GM12873 (cell line): ENCODE results near the gene PFN1.

Experiments
- TF ChIP-seq, protein P1 (sequence below): IDR thresholded peaks from 2 replicates; pipeline ENCODE4 v1.5.1; 2012; ENCODE audit warnings: low read depth, mild to moderate bottlenecking, moderate library complexity, low read length, control low read depth; ENCODE audit not compliant: insufficient read depth; ENCODE audit errors: missing control alignments

PFN1 gene

DNA sequence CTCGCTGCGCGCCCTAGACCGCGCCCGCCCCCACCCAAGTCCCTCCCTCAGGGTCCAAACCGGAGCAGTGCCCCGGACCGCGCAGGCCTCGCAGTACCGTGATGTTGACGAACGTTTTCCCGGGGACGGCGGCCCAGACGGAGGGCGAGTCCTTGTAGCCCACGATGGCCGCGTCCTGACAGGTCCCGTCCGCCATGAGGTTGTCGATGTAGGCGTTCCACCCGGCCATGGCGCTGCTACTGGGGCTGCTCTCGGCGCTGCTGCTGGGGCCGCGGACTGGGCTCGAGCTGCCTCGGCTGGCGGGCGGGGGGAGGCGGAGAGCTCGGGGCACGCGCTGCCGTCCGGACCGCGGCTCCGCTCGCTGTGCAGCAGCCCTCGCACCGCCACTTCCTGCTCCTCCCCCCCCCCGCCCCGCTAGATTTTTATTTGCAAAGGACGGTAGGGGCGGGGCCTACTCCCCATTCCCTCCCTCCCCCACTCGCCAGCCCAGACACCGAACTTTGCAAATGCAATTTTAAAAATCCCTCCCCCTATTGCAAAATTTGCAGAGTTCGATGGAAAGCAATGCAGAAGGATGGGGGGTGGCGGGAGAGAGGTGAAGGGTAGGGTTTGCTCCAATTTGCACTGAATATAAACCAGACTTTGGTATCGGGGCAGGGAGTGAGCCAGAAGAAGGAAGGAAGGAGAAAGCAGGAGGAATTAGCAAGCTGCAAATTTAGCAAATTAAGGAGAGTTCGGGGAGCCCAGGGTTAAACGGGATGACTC is at the start of gene PFN1:
TSS of gene PFN1 (minus strand) at position 365 of the 765 bp plus-strand sequence. CDS start at position 229, 136 bp downstream.
- TF ChIP-seq, protein P1, sequence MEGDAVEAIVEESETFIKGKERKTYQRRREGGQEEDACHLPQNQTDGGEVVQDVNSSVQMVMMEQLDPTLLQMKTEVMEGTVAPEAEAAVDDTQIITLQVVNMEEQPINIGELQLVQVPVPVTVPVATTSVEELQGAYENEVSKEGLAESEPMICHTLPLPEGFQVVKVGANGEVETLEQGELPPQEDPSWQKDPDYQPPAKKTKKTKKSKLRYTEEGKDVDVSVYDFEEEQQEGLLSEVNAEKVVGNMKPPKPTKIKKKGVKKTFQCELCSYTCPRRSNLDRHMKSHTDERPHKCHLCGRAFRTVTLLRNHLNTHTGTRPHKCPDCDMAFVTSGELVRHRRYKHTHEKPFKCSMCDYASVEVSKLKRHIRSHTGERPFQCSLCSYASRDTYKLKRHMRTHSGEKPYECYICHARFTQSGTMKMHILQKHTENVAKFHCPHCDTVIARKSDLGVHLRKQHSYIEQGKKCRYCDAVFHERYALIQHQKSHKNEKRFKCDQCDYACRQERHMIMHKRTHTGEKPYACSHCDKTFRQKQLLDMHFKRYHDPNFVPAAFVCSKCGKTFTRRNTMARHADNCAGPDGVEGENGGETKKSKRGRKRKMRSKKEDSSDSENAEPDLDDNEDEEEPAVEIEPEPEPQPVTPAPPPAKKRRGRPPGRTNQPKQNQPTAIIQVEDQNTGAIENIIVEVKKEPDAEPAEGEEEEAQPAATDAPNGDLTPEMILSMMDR, result no peak

DNA sequence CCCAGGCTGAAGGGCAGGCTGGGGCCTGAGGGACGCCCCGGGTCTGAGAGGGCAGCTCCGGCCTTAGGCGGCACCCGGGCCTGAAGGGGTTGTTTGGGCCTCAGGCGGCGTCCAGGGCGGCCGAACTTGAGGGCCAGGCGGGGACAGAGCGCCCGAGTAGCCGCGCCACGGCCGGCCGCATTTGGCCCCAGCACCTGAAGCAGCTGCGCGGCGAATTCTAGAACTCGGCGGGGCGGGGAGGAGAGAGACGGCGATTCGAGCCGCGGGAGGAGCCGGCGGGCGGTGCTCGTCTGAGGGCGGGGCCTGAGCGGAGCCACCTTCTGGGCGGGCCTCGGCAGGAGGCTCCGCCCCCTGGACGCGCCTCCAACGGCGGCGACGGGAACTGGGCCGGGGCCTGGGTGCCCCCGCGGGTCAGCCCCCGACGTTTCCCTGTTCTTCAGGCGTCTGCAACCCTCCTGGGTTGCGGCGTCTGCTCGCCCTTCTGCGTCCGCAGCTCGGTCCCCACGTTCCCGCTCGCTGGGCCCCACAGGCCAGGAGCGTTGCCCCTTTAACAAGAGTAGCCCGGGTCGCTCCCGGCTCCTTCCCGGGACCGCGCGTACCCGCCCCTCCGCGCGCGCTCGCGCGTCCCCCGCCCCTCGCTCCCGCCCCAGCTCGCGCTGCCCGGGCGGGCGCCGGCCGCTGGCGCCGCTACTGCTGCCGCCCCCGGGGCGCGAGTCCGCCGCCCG is 49.1 kb upstream of the PFN1 start, which contains the start of the genes INCA1 and KIF1C:
TSS of gene INCA1 (minus strand) at position 221 of the 725 bp plus-strand sequence. CDS start 3,085 bp downstream, outside the sequence.
TSS of gene KIF1C (plus strand) at position 649 of the 725 bp plus-strand sequence. CDS start 2,297 bp downstream, outside the sequence.
- TF ChIP-seq, protein P1, result no peak

DNA sequence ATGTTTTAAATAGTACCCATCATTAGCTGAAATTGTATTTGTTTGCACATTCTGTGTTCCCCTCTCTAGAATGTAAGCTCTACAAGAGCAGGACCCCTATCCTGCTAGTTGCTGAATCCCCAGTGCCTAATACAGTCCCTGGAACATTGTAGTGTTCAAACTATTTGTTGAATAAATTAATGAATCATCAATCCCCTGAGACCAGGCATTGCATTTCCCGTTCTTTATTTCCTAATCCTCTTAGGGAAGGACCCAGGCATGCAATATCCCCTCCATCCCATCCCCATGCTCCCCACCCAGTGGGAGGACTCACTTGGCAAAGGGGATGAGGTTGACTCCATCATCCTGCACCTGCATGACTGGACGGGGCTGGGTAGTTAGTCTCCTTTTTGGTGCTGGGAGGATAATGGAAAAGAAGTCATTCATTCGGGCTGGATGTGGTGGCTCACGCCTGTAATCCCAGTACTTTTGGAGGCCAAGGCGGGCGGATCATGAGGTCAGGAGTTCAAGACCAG is 45.8 kb upstream of the PFN1 start:
- TF ChIP-seq, protein P1, result no peak

DNA sequence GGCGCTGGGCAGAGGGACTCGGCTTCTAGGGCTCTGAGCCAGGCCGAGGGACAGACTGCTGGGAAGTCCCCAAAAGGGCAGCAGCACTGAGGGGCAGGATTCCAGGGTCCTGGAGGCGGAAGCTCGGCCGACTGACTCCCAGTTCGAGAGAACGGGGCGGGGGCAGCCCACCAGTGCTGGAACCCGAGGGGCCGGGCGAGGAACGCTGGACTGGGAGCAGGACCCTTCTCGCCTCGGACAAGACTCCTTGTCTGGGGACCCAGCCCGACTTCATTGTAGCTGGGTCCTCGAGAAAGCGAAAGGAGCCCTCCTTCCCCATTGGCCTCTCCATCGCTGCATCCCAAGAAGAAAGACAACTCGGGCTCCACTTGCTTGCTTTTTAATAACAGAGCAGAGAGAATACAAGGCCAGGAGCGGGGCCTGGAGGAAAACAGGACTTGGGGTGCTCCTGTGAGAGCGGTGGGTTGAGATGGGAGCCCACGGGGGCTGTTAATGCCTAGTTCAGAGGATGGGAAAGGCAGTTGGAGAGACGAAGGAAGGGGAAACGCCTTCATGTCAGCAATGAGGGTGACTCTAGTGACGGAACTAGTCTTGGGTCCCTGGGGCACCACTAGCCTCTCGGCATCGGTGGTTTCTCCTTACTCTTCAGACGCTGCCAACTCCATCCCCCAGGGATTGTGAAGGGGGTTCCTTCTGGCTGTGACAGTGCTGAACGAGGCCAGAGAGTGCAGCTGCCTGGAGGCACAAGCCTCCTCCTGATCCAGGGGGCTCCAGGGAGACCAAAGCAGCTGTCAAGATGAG is 39.6 kb upstream of the PFN1 start:
- TF ChIP-seq, protein P1, result no peak

DNA sequence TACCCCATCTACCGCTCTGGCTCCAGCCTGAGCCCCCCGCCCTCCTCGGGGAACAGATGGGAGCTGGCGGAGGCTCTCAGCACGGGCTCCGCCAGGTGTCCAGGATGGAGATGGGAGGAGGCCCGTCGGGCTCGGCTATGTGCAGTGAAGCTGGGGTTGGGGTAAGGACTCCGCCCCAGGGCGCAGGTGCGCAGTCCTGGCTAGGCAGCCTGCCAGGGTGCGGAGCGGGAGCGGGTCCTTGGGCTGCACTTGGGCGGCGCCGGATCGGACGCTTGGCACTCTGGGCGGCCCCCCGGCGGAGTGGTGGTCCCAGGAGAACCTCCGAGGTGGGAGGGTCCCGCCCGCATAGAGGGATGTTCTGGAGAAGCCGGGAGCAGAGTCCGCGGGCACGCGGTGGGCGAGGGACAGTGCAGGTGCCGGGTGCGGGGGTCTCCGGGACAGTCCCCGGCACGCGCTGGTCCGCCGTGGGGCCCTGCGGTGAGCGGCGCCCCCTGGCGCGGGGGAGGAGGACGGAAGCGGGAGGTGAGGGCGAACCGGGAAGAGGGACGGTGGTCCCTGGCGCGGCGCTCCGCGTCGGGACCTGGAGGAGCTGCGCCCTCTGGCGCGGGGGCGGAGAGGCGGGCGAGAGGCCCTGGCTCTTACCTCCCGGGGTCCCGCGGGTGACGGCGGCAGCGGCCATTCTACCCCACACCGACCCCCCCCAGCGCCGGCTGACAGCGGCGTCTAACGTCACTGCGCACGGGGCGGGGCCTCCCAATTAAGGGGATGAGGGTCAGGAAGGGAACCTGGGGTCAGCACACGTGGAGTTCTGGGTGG is 38.8 kb upstream of the PFN1 start, which contains the start of gene CAMTA2:
TSS of gene CAMTA2 (minus strand) at position 725 of the 816 bp plus-strand sequence. CDS start 1,453 bp downstream, outside the sequence.
- TF ChIP-seq, protein P1, result peak; percentile 71

DNA sequence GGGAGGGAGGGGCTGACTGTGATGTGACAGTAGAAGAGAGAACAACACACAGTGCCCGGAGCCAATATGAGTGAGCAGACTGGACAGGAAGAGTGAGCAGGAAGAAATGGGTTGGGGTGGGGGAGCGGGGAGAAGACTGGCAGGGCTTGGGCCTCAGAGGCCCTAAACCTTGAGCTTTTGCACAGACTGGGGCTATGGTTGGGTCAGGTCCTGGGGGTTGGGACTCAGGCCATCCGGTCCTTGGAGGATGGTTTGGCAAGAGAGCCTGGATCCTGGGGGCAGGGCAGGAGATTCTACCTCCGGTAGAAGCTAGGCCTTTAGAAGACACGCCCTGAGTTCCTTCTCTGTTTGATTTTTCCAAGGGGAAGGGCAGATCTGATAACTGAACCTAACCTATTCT is 38.1 kb upstream of the PFN1 start:
- TF ChIP-seq, protein P1, result no peak
